HUDEP-2 (cell line): ENCODE measurements around the gene MDC1.
"Not testable (repeated sequence)": the region's sequence is repeated elsewhere in the genome, so short reads cannot be mapped to it uniquely, and the experiment has no call there.

Source experiments
- DNase-seq, 76 experiments: peaks; one replicate each; lab custom pipeline; 2025; ENCODE audit not compliant: unreplicated experiment in 76 of 76; lab: John Stamatoyannopoulos, UW

The MDC1 gene, protein sequence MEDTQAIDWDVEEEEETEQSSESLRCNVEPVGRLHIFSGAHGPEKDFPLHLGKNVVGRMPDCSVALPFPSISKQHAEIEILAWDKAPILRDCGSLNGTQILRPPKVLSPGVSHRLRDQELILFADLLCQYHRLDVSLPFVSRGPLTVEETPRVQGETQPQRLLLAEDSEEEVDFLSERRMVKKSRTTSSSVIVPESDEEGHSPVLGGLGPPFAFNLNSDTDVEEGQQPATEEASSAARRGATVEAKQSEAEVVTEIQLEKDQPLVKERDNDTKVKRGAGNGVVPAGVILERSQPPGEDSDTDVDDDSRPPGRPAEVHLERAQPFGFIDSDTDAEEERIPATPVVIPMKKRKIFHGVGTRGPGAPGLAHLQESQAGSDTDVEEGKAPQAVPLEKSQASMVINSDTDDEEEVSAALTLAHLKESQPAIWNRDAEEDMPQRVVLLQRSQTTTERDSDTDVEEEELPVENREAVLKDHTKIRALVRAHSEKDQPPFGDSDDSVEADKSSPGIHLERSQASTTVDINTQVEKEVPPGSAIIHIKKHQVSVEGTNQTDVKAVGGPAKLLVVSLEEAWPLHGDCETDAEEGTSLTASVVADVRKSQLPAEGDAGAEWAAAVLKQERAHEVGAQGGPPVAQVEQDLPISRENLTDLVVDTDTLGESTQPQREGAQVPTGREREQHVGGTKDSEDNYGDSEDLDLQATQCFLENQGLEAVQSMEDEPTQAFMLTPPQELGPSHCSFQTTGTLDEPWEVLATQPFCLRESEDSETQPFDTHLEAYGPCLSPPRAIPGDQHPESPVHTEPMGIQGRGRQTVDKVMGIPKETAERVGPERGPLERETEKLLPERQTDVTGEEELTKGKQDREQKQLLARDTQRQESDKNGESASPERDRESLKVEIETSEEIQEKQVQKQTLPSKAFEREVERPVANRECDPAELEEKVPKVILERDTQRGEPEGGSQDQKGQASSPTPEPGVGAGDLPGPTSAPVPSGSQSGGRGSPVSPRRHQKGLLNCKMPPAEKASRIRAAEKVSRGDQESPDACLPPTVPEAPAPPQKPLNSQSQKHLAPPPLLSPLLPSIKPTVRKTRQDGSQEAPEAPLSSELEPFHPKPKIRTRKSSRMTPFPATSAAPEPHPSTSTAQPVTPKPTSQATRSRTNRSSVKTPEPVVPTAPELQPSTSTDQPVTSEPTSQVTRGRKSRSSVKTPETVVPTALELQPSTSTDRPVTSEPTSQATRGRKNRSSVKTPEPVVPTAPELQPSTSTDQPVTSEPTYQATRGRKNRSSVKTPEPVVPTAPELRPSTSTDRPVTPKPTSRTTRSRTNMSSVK (N-terminal part only)

GRCh38 chr6:30717129-30717844 lies at the start of gene MDC1:
TSS of gene MDC1 (minus strand) at chr6:30717281. CDS start at chr6:30715175, 2,106 bp downstream.
- peak; percentile 87 to 100 (median 100) for DNase-seq

GRCh38 chr6:30766461-30767157 lies 49.5 kb upstream of the MDC1 start:
- DNase-seq = no peak

DNA sequence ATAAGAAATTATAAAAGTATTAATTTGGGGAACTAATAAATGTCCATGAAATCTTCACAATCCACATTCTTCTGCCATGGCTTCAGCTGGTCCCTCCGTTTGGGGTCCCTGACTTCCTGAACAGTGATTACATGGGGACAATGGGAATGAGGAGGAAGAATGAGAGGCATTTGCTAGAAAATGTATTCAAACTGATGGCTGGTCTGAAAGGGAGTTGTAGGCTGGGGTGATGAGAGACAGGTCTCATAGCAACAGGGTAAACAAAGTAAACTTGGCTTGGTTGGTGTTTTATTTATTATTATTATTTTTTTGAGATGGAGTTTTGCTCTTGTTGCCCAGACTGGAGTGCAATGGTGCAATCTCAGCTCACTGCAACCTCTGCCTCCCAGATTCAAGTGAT lies 48.4 kb upstream of the MDC1 start:
- DNase-seq = not testable (repeated sequence)

DNA sequence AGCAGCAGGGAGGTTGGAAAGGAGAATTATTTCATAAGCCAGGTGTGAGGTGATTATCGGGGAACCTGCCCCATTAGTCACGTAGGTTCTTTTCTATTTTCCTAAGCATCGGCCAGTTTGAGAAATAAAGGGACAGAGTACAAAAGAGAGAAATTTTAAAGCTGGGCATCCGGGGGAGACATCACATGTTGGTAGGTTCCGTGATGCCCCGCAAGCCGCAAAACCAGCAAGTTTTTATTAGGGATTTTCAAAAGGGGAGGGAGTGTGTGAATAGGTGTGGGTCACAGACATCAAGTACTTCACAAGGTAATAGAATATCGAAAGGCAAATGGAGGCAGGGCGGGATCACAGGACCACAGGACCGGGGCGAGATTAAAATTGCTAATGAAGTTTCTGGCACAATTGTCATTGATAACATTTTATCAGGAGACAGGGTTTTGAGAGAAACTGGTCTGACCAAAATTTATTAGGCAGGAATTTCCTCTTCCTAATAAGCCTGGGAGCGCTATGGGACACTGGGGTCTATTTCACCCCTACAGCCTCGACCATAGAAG lies 47.5 kb upstream of the MDC1 start:
- DNase-seq = not testable (repeated sequence)

- no peak for DNase-seq
Measured at GRCh38 chr6:30763618-30764489, 46.8 kb upstream of the MDC1 start.

GRCh38 chr6:30763155-30763617 lies 46.1 kb upstream of the MDC1 start:
- DNase-seq = no peak

GRCh38 chr6:30761791-30762429 lies 44.8 kb upstream of the MDC1 start:
- no peak for DNase-seq

DNA sequence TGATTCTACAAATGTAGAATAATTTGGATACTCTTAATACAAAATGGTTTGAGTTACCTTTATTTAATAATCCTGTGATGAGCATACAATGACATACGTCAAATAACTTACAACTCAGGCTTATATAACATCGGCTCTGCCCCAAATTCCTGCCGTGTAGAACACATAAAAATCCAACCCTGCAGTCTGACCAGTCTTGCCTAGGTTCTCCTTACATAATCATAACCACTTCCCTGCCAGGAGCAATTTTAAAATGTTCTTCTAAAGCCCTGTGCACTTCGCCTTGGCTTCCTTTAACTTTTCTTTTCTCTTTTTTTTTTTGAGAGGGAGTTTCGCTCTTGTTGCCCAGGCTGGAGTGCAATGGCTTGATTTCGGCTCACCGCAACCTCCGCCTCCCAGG lies 43.5 kb upstream of the MDC1 start:
- DNase-seq = no peak

- no peak for DNase-seq
Measured at GRCh38 chr6:30759575-30760239, 42.6 kb upstream of the MDC1 start.

DNA sequence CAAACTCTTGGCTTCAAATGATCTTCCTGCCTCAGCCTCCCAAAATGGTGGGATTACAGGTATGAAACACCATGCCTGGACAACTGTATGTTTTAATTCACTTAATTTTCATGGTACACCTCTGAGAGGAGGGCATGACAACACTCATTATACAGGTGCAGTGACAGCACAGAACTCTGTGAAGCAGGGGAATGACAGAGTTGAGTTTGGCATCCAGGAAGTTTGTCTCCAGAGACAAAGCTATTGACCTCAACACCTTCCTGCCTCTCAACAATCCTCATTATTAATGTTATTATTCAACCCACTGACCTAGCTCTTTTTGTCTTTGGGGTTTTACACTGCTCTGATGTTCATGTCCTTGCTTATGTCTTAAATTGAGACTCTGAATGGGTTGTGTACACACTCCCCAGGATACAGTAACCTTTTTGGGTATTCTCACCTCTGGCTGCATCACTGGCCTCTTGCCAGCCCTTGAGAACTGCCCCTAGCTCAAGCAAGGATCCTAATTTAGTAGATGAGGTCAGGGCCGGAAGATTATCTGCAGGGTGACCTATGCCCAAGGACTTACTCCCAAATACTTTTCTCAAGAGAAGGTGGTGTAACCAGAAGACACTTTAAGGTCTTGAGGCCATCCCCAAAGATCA lies 40.3 kb upstream of the MDC1 start:
- DNase-seq = no peak

DNA sequence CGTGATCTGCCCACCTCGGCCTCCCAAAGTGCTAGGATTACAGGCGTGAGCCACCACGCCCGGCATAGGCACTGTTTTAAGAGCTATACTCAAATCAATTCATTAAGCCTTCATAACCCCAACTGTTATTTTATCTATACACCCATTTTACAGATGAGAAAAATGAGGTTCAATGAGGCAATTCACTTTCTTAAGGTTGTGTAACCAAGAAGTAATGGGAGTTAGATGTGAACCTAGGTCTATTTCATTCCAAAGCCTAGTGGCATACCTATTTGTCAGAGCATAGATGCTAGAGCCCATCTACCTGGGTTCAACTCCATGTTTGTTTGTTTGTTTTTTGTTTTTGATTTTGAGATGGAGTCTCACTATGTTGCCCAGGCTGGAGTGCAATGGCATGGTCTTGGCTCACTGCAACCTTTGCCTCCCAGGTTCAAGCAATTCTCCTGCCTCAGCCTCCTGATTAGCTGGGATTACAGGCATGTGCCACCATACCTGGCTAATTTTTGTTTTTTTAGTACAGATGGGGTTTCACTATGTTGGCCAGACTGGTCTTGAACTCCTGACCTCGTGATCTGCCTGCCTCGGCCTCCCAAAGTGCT lies 39.4 kb upstream of the MDC1 start:
- not testable (repeated sequence) for DNase-seq

GRCh38 chr6:30754631-30755030 lies 37.5 kb upstream of the MDC1 start:
- no peak for DNase-seq

DNA sequence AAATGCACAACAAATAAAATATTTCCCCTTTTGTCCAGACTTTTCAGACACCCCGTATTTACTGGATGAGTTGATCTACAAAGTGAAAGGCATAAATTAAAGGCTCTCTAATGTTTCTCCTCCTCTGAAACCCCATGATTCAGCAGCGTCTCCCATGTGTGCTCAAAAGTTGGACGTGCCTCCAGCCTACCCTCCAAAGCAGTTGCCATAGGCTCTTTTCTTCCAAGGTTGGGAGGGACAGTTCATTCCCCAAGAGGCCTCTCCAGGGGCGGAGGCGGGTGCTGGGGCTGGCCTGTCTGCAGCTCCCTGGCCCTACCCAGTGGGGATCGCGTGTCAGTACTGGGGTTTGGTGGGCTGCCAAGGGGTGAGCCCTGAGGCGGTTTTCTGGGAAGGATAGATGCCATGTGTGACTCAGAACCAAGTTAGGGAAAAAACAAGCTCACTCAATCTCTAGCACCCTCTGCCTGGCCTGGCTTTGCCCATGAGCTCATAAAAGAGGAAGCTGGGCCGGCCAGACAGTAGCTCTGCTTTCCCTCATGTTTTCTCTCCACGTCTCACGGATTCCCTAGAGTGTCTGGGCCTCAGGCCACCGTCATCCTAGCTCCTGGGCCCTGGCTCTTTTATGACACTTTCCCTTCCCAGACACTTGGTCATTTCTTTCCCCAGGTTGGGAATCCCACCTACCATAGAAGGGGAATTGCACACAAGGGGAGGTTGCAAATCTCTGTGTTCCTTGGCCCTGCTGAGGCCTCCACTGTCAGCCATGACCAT lies 35.3 kb upstream of the MDC1 start:
- DNase-seq = peak in 74 of 76 experiments; percentile 32 to 92 (median 77)

GRCh38 chr6:30750379-30750668 lies 33.2 kb upstream of the MDC1 start:
- no peak for DNase-seq

DNA sequence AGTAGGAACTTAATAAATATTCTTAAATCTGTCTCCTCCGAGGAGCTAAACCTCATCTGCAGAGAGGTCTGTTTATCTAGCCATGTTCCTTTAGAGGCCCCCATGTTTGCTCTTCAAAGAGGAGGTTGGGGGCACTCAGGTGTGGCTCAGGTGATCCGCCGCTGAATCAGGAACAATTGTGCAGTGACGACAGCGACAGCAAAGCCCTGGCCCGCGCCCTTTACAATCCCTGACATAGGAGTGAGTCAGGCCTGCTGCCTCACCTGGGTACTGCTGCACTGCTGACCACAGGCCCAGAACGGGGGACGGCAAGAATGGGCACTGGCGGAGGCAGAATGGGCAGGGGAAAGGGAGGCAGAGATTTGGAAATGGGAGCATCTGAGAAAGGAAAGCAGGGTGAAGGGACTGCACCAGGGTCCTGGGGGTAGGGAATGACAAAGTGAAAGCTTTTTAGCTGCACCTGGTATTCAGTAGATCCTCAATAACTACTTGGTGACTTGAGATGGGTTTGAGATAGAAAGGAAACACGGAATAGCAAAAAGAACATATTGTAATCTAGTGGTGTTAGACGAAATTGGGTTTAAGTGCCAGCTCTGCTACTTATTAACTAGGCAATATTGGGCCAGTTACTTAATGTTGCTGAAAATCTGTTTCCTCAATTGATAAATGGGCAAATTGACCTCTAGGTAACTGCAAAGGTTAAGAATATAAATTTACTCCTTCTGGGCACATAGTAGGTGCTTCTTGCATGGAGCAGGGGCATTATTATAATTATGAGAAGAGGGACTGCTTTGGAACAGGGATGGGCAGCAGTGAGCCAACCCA lies 32.7 kb upstream of the MDC1 start:
- no peak for DNase-seq
